ENCODE results near the gene BBS1.
"Not testable (repeated sequence)": the region's sequence is repeated elsewhere in the genome, so short reads cannot be mapped to it uniquely, and the experiment has no call there.

Gene BBS1

GRCh38 chr11:66510271-66510989 is at the start of gene BBS1:
Gene BBS1 (plus strand): TSS chr11:66510635. CDS start chr11:66510660, 25 bp downstream.
- peak; percentile 84 for DNase-seq

- no peak for DNase-seq
Measured at GRCh38 chr11:66462010-66462409, 48.4 kb upstream of the BBS1 start.

GRCh38 chr11:66462911-66463310 is 47.5 kb upstream of the BBS1 start:
- DNase-seq = no peak

GRCh38 chr11:66464116-66464515 is 46.3 kb upstream of the BBS1 start:
- not testable (repeated sequence) for DNase-seq

- no peak for DNase-seq
Measured at GRCh38 chr11:66464916-66465315, 45.5 kb upstream of the BBS1 start.

- no peak for DNase-seq
Measured at GRCh38 chr11:66465373-66466224, 44.8 kb upstream of the BBS1 start.

DNA sequence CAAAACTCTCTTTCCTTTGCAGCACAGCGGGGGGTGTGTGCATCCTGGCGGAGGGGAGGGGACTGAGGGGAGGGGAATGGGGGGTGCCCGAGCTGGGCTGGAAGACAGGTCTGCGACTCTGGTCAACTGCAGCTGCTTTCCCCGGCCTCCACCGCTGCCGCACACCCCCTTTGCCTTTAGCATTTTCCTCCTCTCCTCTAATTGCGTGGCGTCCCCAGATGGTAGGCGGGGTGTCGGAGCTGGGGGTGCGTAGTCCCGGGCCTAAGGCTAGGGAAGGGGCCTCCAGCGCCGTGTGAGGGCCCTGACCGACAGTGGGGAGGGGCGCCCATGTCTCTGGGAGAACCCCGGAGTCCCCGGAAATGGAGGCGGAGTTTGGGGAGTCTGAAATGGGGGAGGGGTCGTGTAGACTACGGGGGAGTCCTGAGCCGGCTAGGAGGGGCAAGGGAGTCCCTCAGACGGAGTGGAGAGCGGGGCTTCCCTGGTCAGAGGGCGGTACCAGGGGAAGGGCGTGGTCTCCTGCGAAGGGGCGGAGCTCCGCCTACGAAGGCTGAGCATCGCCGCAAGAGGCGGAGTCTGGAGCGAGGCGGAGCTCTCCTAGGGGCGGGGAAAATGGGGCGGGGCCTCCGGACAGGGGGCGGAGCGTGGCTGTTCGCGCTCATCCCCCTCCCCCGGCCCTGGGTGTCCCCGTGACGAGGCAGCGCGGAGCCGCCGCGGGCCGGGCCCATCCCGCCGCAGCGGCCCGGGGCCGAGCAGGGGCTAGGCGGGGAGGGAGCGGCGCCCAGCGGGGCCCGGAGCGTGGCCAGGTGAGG is 44.0 kb upstream of the BBS1 start, which contains the start of gene PELI3:
TSS of gene PELI3 (plus strand) at position 681 of the 809 bp plus-strand sequence. CDS start 1,224 bp downstream, outside the sequence.
- peak; percentile 97 for DNase-seq

DNA sequence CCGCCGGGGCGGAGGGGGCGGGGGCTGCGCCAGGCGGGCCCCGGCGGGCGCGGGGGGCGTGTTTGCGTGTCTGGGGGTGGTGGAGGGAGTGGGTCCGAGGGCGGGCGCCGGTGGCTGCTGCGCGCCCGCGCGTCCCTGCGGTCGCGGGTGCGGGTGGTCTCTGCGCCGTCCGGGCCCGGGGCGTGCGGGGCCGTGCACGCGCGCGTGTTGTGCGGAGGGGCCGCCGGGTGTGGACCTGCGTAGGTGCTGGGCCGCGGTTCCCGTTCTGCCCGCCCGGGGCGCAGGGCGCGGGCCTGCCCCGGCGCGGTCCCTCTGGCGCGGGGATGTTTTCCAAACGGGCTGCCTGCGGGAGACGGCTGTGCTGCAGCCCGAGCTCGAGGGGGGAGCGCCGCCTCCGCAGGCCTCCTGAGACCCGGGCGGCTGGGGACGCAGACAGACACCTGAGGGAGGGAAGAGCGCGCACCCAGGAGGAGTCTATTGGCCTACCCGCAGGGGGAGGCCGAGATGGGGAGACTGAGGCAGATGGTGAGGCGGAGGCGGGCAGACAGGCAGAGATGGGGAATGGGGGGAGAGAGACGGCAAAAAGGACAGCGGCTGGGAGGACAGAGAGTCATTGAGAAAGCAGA is 43.3 kb upstream of the BBS1 start:
- no peak for DNase-seq

DNA sequence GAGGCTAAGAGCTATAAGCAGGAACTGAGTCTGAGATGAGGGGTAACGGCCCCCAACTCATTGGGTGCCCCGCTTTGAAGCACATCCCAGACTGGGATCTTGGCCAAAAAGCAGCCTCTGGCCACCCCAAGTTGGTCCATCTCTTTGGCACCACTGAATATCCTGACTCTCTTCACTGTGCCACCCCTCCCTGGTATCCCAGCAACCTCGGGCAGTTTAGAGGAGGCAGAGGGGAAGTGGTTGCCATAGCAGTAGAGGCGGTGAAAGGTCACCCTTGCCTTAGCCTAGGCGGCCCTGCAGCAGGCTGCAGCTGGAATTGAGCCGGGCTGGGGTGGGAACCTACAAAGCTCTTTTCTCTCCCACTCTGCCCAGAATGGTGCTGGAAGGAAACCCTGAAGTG is 42.7 kb upstream of the BBS1 start:
- peak; percentile 44 for DNase-seq

GRCh38 chr11:66468691-66469090 is 41.7 kb upstream of the BBS1 start:
- DNase-seq = no peak

DNA sequence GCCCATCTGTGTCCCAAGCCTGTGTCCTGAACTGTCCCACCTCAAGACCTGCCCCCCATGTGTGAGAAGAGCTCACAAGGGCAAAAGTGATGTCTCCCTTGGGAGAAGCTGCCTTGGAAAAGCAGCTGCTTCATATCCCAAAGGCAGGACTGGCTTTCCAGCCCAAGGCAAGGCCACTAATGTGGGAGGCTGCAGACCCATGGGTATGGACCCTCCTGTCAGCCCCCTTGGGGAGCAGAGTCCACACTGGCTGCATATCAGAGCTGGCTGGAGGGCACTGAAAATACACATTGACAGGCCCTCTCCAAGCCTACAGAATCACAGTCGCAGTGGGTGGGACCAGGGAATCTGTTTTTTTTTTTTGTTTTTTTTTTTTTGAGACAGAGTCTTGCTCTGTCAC is 41.0 kb upstream of the BBS1 start:
- no peak for DNase-seq

GRCh38 chr11:66470015-66470414 is 40.4 kb upstream of the BBS1 start:
- no peak for DNase-seq

- DNase-seq = no peak
Measured at GRCh38 chr11:66471142-66471541, 39.3 kb upstream of the BBS1 start.

- no peak for DNase-seq
Measured at GRCh38 chr11:66472054-66472453, 38.4 kb upstream of the BBS1 start.

GRCh38 chr11:66473167-66473566 is 37.3 kb upstream of the BBS1 start:
- DNase-seq = no peak

- no peak for DNase-seq
Measured at GRCh38 chr11:66473608-66474515, 36.6 kb upstream of the BBS1 start.

DNA sequence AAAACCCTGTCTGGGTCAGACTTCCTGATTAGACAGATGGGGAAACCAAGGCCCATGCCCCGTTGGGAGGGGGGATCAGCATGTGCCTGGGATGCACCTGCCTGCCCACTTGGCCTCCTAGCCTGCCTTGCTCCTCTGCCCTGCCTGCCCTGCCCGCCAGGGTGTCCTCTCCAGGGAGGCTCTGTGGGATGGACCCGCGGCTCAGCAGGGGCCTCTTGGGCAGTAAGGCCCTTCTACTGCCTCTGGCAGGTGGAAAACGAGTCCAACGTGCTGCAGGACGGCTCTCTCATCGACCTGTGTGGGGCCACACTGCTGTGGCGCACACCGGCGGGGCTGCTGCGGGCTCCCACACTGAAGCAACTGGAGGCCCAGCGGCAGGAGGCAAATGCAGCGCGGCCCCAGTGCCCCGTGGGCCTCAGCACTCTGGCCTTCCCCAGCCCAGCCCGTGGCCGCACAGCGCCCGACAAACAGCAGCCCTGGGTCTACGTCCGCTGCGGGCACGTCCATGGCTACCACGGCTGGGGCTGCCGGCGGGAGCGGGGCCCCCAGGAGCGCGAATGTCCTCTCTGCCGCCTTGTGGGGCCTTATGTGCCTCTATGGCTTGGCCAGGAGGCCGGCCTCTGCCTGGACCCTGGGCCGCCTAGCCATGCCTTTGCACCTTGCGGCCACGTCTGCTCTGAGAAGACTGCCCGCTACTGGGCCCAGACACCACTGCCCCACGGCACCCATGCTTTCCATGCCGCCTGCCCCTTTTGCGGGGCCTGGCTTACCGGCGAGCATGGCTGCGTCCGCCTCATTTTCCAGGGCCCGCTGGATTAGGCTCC is 34.9 kb upstream of the BBS1 start:
- DNase-seq = no peak

- no peak for DNase-seq
Measured at GRCh38 chr11:66476173-66476840, 34.1 kb upstream of the BBS1 start.

DNA sequence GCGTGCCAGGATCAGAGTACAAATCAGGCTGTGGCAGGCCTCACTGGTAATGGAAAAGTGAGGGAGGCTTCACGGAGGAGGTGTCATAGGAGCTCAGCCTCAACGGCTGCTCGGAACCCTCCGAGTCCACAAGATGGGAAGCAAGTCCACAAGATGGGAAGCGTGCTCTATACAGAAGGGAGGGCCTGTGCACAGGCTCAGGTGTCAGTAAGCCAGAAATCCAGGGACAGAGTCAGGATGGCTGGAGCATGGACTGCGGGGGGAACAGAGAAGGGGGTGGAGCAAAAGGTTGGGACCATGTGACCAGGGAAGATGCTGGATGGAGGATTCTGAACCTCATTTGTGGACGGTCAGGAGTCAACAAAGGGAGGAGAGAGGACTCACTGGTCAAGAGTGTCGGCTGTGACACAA is 33.6 kb upstream of the BBS1 start:
- DNase-seq = no peak

All from CD4-positive, alpha-beta T cell treated with Interleukin-17A for 1 hour (primary cell).